Transverse colon (tissue), 4 donors: ENCODE measurements around the gene RANBP9. TPM values are rescaled to one million over a fixed set of nuclear protein-coding genes. Genes with fewer than 3 reads are reported as not detected.

Experiments
- DNase-seq: peaks from one replicate; pipeline ENCODE4 v3.0.0-alpha.2; 2019
- H3K27ac ChIP-seq, 4 donors: fragments of 200-600 bp; sonication (generic); 2 replicates each; pipeline ENCODE4 v1.5.1; 2016 to 2018; ENCODE audit warnings: inconsistent platforms in 4 of 4
- H3K27me3 ChIP-seq: fragments of 200-600 bp; sonication (generic); 2 replicates; pipeline ENCODE4 v1.5.1; 2017; ENCODE audit warnings: inconsistent platforms
- H3K36me3 ChIP-seq, 4 donors: fragments of 200-600 bp; sonication (generic); 2 replicates each; pipeline ENCODE4 v1.5.1; 2017 to 2019; ENCODE audit warnings: inconsistent platforms in 4 of 4
- H3K4me1 ChIP-seq, 4 donors: fragments of 200-600 bp; sonication (generic); 2 replicates each; pipeline ENCODE4 v1.5.1; 2017 to 2020; ENCODE audit warnings: inconsistent platforms in 4 of 4
- H3K4me3 ChIP-seq, 4 donors: fragments of 200-600 bp; sonication (generic); 1 replicate in 1 of 4; 2 replicates in 3 of 4; pipeline versions ENCODE4 v1.5.1 to v1.6.1; 2017 to 2019; ENCODE audit warnings: inconsistent platforms in 4 of 4
- H3K9me3 ChIP-seq, 2 donors: fragments of 200-600 bp; sonication (generic); 2 replicates each; pipeline ENCODE4 v1.5.1; 2017 to 2019; ENCODE audit warnings: inconsistent platforms in 2 of 2
- EP300 ChIP-seq: sonication (generic); formaldehyde crosslinking; IDR thresholded peaks from one replicate; pipeline ENCODE4 v1.6.1; 2017; ENCODE audit warnings: antibody characterized with exemption, low read depth
- POLR2A ChIP-seq: fragments of 450-650 bp; IDR thresholded peaks from one replicate; pipeline ENCODE4 v1.6.1; 2016; ENCODE audit warnings: antibody characterized with exemption, mild to moderate bottlenecking, moderate library complexity
- POLR2AphosphoS5 ChIP-seq, 3 donors: sonication (generic); formaldehyde crosslinking; IDR thresholded peaks; one replicate each; pipeline ENCODE4 v1.6.1; 2016; ENCODE audit warnings: antibody characterized with exemption in 3 of 3
- WGBS, 2 donors: methylation state at CpG; one replicate each; pipeline ENCODE4 v1.1.5; 2018; ENCODE audit warnings: low coverage in 1 of 2; 5-methylcytosine and 5-hydroxymethylcytosine counted together
- in situ Hi-C, 4 donors: fragments of 200-750 bp; cut with MboI; loops; one replicate each; pipeline versions ENCODE4 v1.15.0 to v1.15.1; 2017; ENCODE audit warnings: low sequenced_read_pairs in 3 of 4, low pct_ligation_motif_present in 1 of 4, low pct_unique_long_range_greater_than_20kb in 1 of 4
- intact Hi-C: fragments of 100-400 bp; cut with DNase I; formaldehyde crosslinking; loops from one replicate; pipeline ENCODE4 v1.15.1; 2023; ENCODE audit warnings: low total_unique reads
- total RNA-seq, 4 donors: library from RNA; depleted of rRNA; stranded (reverse); fragments of >200 nt; gene quantifications; one replicate each; pipeline ENCODE4 v1.1.0, GENCODE V29; 2016
- TF ChIP-seq, protein P1 (sequence below), 5 experiments: fragments of 200-600 bp in 3 of 5; fragments of 450-650 bp in 2 of 5; sonication (generic) in 3 of 5; IDR thresholded peaks; 1 replicate in 2 of 5; 2 replicates in 3 of 5; pipeline ENCODE4 v1.5.1; 2016 to 2017; ENCODE audit warnings: antibody characterized with exemption in 5 of 5, inconsistent platforms in 3 of 5, mild to moderate bottlenecking in 2 of 5, moderate library complexity in 1 of 5

RANBP9 gene
- total RNA-seq, 4 donors from 2014 or later = 17.9 to 40.8 (median 37.4) TPM

DNA sequence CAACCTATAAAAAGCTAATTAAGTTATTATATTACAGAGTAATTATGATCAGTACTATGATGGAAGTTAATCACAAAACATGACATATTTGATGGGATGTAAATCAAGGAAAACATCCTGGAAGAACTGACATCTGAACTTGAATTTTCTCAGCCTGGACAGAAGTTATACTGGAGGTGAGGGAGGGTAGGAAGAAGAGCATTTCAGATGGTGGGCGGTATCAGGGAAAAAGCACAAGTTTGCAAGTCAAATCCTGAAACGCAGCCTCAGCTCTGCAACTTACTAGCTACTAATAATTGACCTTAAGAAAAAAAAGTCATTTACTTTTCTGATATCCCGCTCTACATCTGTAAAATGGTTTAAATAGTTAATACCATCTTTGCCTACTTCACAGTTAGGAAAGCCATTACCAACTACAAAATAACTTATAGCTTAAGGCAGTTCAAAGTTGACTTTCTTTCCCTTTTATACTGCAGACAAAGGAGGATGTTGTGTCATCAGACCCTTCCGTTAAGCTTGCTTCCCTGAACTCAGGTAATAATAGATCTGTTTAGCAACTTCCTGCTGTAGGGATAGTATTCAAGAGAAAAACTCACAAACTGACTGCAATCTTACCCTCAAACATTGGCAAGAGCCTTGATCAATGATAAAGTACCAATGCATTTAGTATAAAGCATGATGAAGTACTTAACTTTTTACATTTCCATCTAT, 75.5 kb downstream of the RANBP9 start:
- intact Hi-C loops = no loop called here
- H3K36me3 ChIP-seq = peaks cover 0 to 50% (median 16%) of the 10 kb centered on the region in 4 donors
- no peak for DNase-seq
- 80 to 85% methylated on average over 4 of the region's 4 CpGs for WGBS, 2 donors
- H3K9me3 ChIP-seq = no peaks in the 10 kb centered on the region
- TF ChIP-seq EP300 (no peak), POLR2AphosphoS5 (IDR thresholded peaks at IDR 0.05) (no peak), POLR2A (no peak)
- TF ChIP-seq, protein P1, sequence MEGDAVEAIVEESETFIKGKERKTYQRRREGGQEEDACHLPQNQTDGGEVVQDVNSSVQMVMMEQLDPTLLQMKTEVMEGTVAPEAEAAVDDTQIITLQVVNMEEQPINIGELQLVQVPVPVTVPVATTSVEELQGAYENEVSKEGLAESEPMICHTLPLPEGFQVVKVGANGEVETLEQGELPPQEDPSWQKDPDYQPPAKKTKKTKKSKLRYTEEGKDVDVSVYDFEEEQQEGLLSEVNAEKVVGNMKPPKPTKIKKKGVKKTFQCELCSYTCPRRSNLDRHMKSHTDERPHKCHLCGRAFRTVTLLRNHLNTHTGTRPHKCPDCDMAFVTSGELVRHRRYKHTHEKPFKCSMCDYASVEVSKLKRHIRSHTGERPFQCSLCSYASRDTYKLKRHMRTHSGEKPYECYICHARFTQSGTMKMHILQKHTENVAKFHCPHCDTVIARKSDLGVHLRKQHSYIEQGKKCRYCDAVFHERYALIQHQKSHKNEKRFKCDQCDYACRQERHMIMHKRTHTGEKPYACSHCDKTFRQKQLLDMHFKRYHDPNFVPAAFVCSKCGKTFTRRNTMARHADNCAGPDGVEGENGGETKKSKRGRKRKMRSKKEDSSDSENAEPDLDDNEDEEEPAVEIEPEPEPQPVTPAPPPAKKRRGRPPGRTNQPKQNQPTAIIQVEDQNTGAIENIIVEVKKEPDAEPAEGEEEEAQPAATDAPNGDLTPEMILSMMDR (IDR thresholded peaks at IDR 0.05) = no peak
- no peak overlapping the region for H3K4me3 ChIP-seq
- no peaks in the 10 kb centered on the region for H3K4me1 ChIP-seq
- H3K27me3 ChIP-seq = no peaks in the 10 kb centered on the region
- in situ Hi-C loops = no loop called here
- no peak overlapping the region for H3K27ac ChIP-seq

DNA sequence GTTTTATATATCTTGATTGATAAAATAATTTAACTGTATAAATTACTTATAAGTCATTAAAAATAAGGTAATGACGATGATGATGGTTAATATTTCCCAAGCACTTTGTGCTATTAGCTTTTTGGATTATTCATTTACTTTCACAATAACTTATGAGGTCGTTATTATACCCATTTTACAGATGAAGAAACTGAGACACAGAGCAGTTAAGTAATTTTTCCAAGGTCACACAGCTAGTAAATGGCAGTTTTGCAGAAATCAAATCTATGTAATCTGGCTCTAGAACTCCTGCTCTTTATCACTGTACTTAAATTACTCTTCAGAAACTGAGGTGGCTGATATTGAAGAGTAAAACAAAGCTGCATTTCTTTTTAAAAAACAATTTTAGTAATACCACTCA, 78.3 kb downstream of the RANBP9 start:
- in situ Hi-C loops = no loop called here
- WGBS, 2 donors = 93 to 100% methylated on average over 2 of the region's 2 CpGs
- TF ChIP-seq POLR2AphosphoS5 (IDR thresholded peaks at IDR 0.05) (no peak), POLR2A (no peak), EP300 (no peak)
- TF ChIP-seq, protein P1 (IDR thresholded peaks at IDR 0.05) = no peak

DNA sequence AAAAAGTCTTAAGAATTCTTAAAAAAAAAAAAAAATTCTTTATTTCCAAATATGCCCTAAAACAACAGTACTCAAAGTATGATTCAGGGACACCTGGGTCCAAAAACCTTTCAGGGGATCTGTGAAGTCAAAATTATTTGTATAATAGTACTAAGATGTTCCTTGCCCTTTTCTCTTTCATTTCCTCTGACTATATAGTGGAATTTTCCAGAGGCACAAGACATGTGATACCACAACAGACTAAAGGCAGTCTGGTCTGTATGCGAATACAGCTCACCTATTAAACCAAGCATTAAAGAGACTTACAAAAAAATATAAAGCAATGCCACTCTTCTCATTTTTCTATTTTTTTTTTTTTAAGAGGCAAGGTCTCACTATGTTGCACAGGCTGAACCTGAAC, 81.1 kb downstream of the RANBP9 start:
- in situ Hi-C loops = no loop called here
- WGBS, 2 donors = 92 to 100% methylated on average over 1 of the region's 1 CpG
- peaks cover 0 to 43% (median 4%) of the 10 kb centered on the region in 4 donors for H3K36me3 ChIP-seq

More for the DNA sequence above, 78.3 kb downstream of the RANBP9 start:
- Histone ChIP-seq H3K4me1 (no peaks in the 10 kb centered on the region), H3K27me3 (no peaks in the 10 kb centered on the region), H3K4me3 (no peak overlapping the region), H3K36me3 (peaks cover 0 to 35% (median 7%) of the 10 kb centered on the region in 4 donors), H3K27ac (no peak overlapping the region), H3K9me3 (no peaks in the 10 kb centered on the region)
- no peak for DNase-seq
- intact Hi-C loops = no loop called here

DNA sequence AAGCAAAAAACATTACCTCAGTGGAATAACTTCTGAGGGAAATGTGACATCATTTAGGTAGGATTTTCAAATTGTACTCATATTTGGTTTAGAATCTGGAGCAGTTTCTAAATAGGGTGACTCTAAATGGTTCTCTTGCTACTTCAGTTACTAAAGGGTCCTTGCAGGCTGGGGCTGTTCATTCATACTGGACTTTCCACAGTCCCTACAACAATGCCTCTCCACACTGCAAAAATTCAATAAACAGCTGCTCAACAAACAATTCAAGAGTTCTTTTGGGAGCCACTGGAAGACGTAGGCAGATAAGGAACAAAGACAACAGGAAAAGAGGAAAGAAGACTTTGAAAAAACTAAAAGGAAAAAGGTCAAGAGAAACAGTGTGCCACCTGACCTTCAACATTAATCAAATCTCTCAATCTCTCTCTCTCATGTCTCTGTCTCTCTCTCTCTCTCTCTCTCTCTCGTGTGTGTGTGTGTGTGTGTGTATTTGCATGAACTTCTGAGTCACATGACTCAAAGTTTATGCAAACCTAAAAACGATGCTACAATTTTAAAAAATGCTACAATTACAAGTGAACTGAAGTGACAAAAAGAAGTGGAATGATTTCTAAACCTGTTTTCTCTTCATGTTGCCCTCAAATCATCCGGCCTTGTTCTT, 82.0 kb downstream of the RANBP9 start:
- Histone ChIP-seq H3K9me3 (no peaks in the 10 kb centered on the region), H3K36me3 (peaks cover 0 to 50% (median 7%) of the 10 kb centered on the region in 4 donors), H3K4me3 (no peak overlapping the region), H3K27ac (no peak overlapping the region), H3K4me1 (no peaks in the 10 kb centered on the region), H3K27me3 (no peaks in the 10 kb centered on the region)
- WGBS, 2 donors = 56 to 63% methylated on average over 4 of the region's 4 CpGs
- intact Hi-C loops = no loop called here
- in situ Hi-C loops = no loop called here
- no peak for TF ChIP-seq EP300
- TF ChIP-seq, protein P1 (IDR thresholded peaks at IDR 0.05) = no peak
- no peak for TF ChIP-seq POLR2AphosphoS5 (IDR thresholded peaks at IDR 0.05)
- no peak for TF ChIP-seq POLR2A
- no peak for DNase-seq

More for the DNA sequence above, 81.1 kb downstream of the RANBP9 start:
- Histone ChIP-seq H3K4me3 (no peak overlapping the region), H3K27me3 (no peaks in the 10 kb centered on the region), H3K27ac (no peak overlapping the region), H3K4me1 (no peaks in the 10 kb centered on the region), H3K9me3 (no peaks in the 10 kb centered on the region)
- intact Hi-C loops = no loop called here
- TF ChIP-seq, protein P1 (IDR thresholded peaks at IDR 0.05) = no peak
- no peak for TF ChIP-seq POLR2AphosphoS5 (IDR thresholded peaks at IDR 0.05)
- no peak for TF ChIP-seq EP300
- TF ChIP-seq POLR2A = no peak
- DNase-seq = no peak
